ENCODE results near the gene LHPP.

- TF ChIP-seq EP300 (IDR thresholded peaks at IDR 0.05; ENCODE audit: low read depth) (no peak), POLR2A (IDR thresholded peaks at IDR 0.05) (no peak), CTCF (IDR thresholded peaks at IDR 0.05) (no peak), POLR2AphosphoS5 (IDR thresholded peaks at IDR 0.05) (no peak)
Observed at GRCh38 chr10:124494046-124494807, 32.6 kb downstream of the LHPP start.

Data from transverse colon (tissue), 4 donors.